HepG2 (cell line): ENCODE results near the gene CLDN7. TPM values are rescaled to one million over a fixed set of nuclear protein-coding genes. Genes with fewer than 3 reads are reported as not detected.
A peak's percentile ranks its signal among the peaks of the same experiment; 100 is the strongest.

Experiments used
- CBFB ChIP-seq: sonication (generic); formaldehyde crosslinking; IDR thresholded peaks from 2 replicates; pipeline ENCODE4 v1.4.0; 2020; ENCODE audit warnings: missing genetic modification reagents
- FOXO1 ChIP-seq: sonication (generic); formaldehyde crosslinking; IDR thresholded peaks from 2 replicates; pipeline ENCODE4 v1.4.0; 2020; ENCODE audit warnings: missing genetic modification reagents
- GABPA ChIP-seq, 2 experiments: IDR thresholded peaks; 2 replicates each; pipeline ENCODE4 v1.6.1; 2011 to 2016; ENCODE audit warnings: low read depth in 2 of 2, low read length in 1 of 2, missing biosample characterization in 1 of 2, missing genetic modification characterization in 1 of 2
- KDM5A ChIP-seq: fragments of 200-600 bp; sonication (generic); IDR thresholded peaks from 2 replicates; pipeline ENCODE4 v1.7.0; 2018; ENCODE audit warnings: antibody characterized with exemption, mild to moderate bottlenecking, low read length, borderline replicate concordance
- KLF16 ChIP-seq, 2 experiments: sonication (generic) in 1 of 2; formaldehyde crosslinking in 1 of 2; IDR thresholded peaks; 2 replicates each; pipeline versions ENCODE4 v1.6.1 to v1.8.0; 2016 to 2023; ENCODE audit warnings: missing genetic modification reagents in 2 of 2, missing compliant biosample characterization in 1 of 2
- LRRFIP1 ChIP-seq: sonication (generic); formaldehyde crosslinking; conservative IDR thresholded peaks from 2 replicates; pipeline ENCODE4 v1.4.0; 2020; ENCODE audit warnings: missing genetic modification reagents
- PATZ1 ChIP-seq: sonication (generic); formaldehyde crosslinking; IDR thresholded peaks from 2 replicates; pipeline ENCODE4 v1.4.0; 2020; ENCODE audit warnings: missing genetic modification reagents
- SSRP1 ChIP-seq: IDR thresholded peaks from 2 replicates; pipeline ENCODE4 v1.6.1; 2016; ENCODE audit warnings: control low read depth
- ZNF142 ChIP-seq: sonication (generic); formaldehyde crosslinking; IDR thresholded peaks from 2 replicates; pipeline ENCODE4 v1.4.0; 2020; ENCODE audit warnings: missing genetic modification reagents
- ZNF205 ChIP-seq: IDR thresholded peaks from 2 replicates; pipeline ENCODE4 v1.6.1; 2018; ENCODE audit warnings: missing biosample characterization, missing genetic modification reagents
- ZNF230 ChIP-seq: sonication (generic); formaldehyde crosslinking; IDR thresholded peaks from 2 replicates; pipeline ENCODE4 v1.4.0; 2020; ENCODE audit warnings: mild to moderate bottlenecking, missing genetic modification reagents
- ZNF557 ChIP-seq: sonication (generic); formaldehyde crosslinking; IDR thresholded peaks from 2 replicates; pipeline ENCODE4 v1.4.0; 2020; ENCODE audit warnings: missing genetic modification reagents
- ZNF577 ChIP-seq: sonication (generic); formaldehyde crosslinking; IDR thresholded peaks from 2 replicates; pipeline ENCODE4 v1.4.0; 2020; ENCODE audit warnings: mild to moderate bottlenecking, low read depth, missing genetic modification reagents, borderline replicate concordance
- ZNF703 ChIP-seq: sonication (generic); formaldehyde crosslinking; IDR thresholded peaks from 2 replicates; pipeline ENCODE4 v1.5.1; 2020; ENCODE audit warnings: missing genetic modification reagents, mild to moderate bottlenecking, moderate library complexity, borderline replicate concordance
- polyA plus RNA-seq, 8 experiments: library from polyadenylated mRNA; depleted of rRNA in 3 of 8; stranded (reverse) in 7 of 8; unstranded in 1 of 8; fragments of >200 nt; fragmentation: Illumina TruSeq in 4 of 8; extraction: Trizol in 4 of 8; gene quantifications; 2 replicates each; pipeline versions ENCODE4 v1.2.1 to v1.2.3, GENCODE V29; 2011 to 2016; ENCODE audit warnings: low read depth in 4 of 8, missing spikeins in 1 of 8, mixed read lengths in 1 of 8; ENCODE audit not compliant: insufficient read depth in 1 of 8
- total RNA-seq, 5 experiments: library from RNA; depleted of rRNA; stranded (reverse); fragments of >200 nt; fragmentation: Illumina TruSeq; extraction: Trizol; gene quantifications; 2 replicates each; pipeline ENCODE4 v1.2.3, GENCODE V29; 2016; ENCODE audit warnings: low read depth in 1 of 5

CLDN7 gene
- total and polyA plus RNA-seq, 2 of the 13 experiments (the other 11 are each of a cell fraction or from before 2014, with no cell fraction given), result not detected

- TF ChIP-seq PATZ1 (CRISPR knock-in tag) (peak; percentile 94), ZNF142 (CRISPR knock-in tag) (peak; percentile 73; the same call in 1 of the 2 replicates), GABPA (IDR thresholded peaks at IDR 0.05; ENCODE audit: low read depth, low read length) (no peak), GABPA (CRISPR knock-in tag; IDR thresholded peaks at IDR 0.05; ENCODE audit: low read depth) (peak; percentile 55; the same call in 1 of the 2 replicates), ZNF230 (CRISPR knock-in tag) (no peak), KDM5A (peak; percentile 96), ZNF577 (no peak), ZNF205 (CRISPR knock-in tag) (0 out of 2 replicates have a peak, but pooled peaks have one; percentile 57), CBFB (CRISPR knock-in tag) (peak; percentile 80; the same call in 1 of the 2 replicates), ZNF557 (CRISPR knock-in tag) (0 out of 2 replicates have a peak, but pooled peaks have one; percentile 92), FOXO1 (CRISPR knock-in tag) (peak; percentile 70), SSRP1 (CRISPR knock-in tag) (peak; percentile 98), KLF16 (CRISPR knock-in tag; IDR thresholded peaks at IDR 0.05) (peak in 1 of 2 experiments; percentile 95; a peak in 2 of 4 replicates), ZNF703 (CRISPR knock-in tag) (no peak), LRRFIP1 (no peak)
Measured at GRCh38 chr17:7234083-7234951, 28.0 kb downstream of the CLDN7 start, which contains the start of gene DVL2 (continued).
